ENCODE data around the gene ARHGAP29. TPM values are rescaled to one million over a fixed set of nuclear protein-coding genes. Genes with fewer than 3 reads are reported as not detected.

Gene ARHGAP29
- total RNA-seq, 1 donor from 2014 or later: 27.3 TPM

- Histone ChIP-seq H3K4me1 (no peaks in the 10 kb centered on the region), H3K27me3 (no peaks in the 10 kb centered on the region), H3K9me3 (no peaks in the 10 kb centered on the region), H3K27ac (no peak overlapping the region), H3K4me3 (no peak overlapping the region), H3K36me3 (no peaks in the 10 kb centered on the region)
- intact Hi-C loops (cut with DNase I): no loop called here
- DNase-seq (ENCODE audit: extremely low spot score in 2 of 2): no peak
- TF ChIP-seq CTCF (IDR thresholded peaks at IDR 0.05) (no peak), POLR2A (IDR thresholded peaks at IDR 0.05) (no peak), POLR2AphosphoS5 (IDR thresholded peaks at IDR 0.05; ENCODE audit: insufficient read depth in 1 of 2, low read depth in 1 of 2) (no peak)
These were observed 106.4 kb downstream of the ARHGAP29 start for GRCh38 chr1:94130851-94131595.

GRCh38 chr1:94126651-94127050 is 110.7 kb downstream of the ARHGAP29 start:
- Histone ChIP-seq H3K27me3 (no peaks in the 10 kb centered on the region), H3K4me3 (no peak overlapping the region), H3K9me3 (no peaks in the 10 kb centered on the region), H3K36me3 (no peaks in the 10 kb centered on the region), H3K4me1 (no peaks in the 10 kb centered on the region), H3K27ac (no peak overlapping the region)
- intact Hi-C loops (cut with DNase I): no loop called here
- no peak for TF ChIP-seq POLR2A (IDR thresholded peaks at IDR 0.05)
- no peak for TF ChIP-seq CTCF (IDR thresholded peaks at IDR 0.05)
- no peak for TF ChIP-seq POLR2AphosphoS5 (IDR thresholded peaks at IDR 0.05; ENCODE audit: insufficient read depth in 1 of 2, low read depth in 1 of 2)
- no peak for DNase-seq (ENCODE audit: extremely low spot score in 2 of 2)

GRCh38 chr1:94125551-94126514 is 111.6 kb downstream of the ARHGAP29 start:
- no peak for TF ChIP-seq POLR2A (IDR thresholded peaks at IDR 0.05)
- no peak for TF ChIP-seq POLR2AphosphoS5 (IDR thresholded peaks at IDR 0.05; ENCODE audit: insufficient read depth in 1 of 2, low read depth in 1 of 2)
- TF ChIP-seq CTCF (IDR thresholded peaks at IDR 0.05): no peak
- no peak overlapping the region for H3K27ac ChIP-seq
- no peaks in the 10 kb centered on the region for H3K4me1 ChIP-seq
- H3K27me3 ChIP-seq: no peaks in the 10 kb centered on the region
- no peak overlapping the region for H3K4me3 ChIP-seq
- DNase-seq (ENCODE audit: extremely low spot score in 2 of 2): no peak
- no peaks in the 10 kb centered on the region for H3K36me3 ChIP-seq
- no peaks in the 10 kb centered on the region for H3K9me3 ChIP-seq
- intact Hi-C loops (cut with DNase I): no loop called here

- intact Hi-C loops (cut with DNase I): no loop called here
- Histone ChIP-seq H3K27ac (no peak overlapping the region), H3K9me3 (no peaks in the 10 kb centered on the region), H3K27me3 (no peaks in the 10 kb centered on the region), H3K4me3 (no peak overlapping the region), H3K36me3 (no peaks in the 10 kb centered on the region), H3K4me1 (no peaks in the 10 kb centered on the region)
- no peak for DNase-seq (ENCODE audit: extremely low spot score in 2 of 2)
- TF ChIP-seq POLR2AphosphoS5 (IDR thresholded peaks at IDR 0.05; ENCODE audit: insufficient read depth in 1 of 2, low read depth in 1 of 2): no peak
- no peak for TF ChIP-seq POLR2A (IDR thresholded peaks at IDR 0.05)
- no peak for TF ChIP-seq CTCF (IDR thresholded peaks at IDR 0.05)
These were observed 112.8 kb downstream of the ARHGAP29 start for GRCh38 chr1:94124538-94124937.

Measured in vagina (tissue), 2 donors.